Activated T-cell treated with anti-CD3 and anti-CD28 coated beads, Interleukin-2, amount 50 U/mL, for 24 hours (primary cell): ENCODE results near the gene TALDO1.
"Not testable (repeated sequence)": the region's sequence is repeated elsewhere in the genome, so short reads cannot be mapped to it uniquely, and the experiment has no call there.

Experiments used
- DNase-seq: peaks from one replicate; pipeline ENCODE4 v3.0.0-alpha.2; 2020
- H3K27ac Mint-ChIP-seq: 2 replicates; pipeline ENCODE4 v1.8.0; 2020; ENCODE audit warnings: mild to moderate bottlenecking, mixed read lengths
- H3K27me3 Mint-ChIP-seq: 2 replicates; pipeline ENCODE4 v1.8.0; 2020; ENCODE audit warnings: mixed read lengths
- H3K36me3 Mint-ChIP-seq: 2 replicates; pipeline ENCODE4 v1.8.0; 2020; ENCODE audit warnings: low read depth, mixed read lengths
- H3K4me1 Mint-ChIP-seq: 2 replicates; pipeline ENCODE4 v1.8.0; 2020; ENCODE audit warnings: low read depth, mixed read lengths
- H3K4me3 Mint-ChIP-seq: 2 replicates; pipeline ENCODE4 v1.8.0; 2020; ENCODE audit warnings: mild to moderate bottlenecking, moderate library complexity, mixed read lengths
- H3K9me3 Mint-ChIP-seq: 2 replicates; pipeline ENCODE4 v1.8.0; 2020; ENCODE audit warnings: mixed read lengths

The TALDO1 gene

DNA sequence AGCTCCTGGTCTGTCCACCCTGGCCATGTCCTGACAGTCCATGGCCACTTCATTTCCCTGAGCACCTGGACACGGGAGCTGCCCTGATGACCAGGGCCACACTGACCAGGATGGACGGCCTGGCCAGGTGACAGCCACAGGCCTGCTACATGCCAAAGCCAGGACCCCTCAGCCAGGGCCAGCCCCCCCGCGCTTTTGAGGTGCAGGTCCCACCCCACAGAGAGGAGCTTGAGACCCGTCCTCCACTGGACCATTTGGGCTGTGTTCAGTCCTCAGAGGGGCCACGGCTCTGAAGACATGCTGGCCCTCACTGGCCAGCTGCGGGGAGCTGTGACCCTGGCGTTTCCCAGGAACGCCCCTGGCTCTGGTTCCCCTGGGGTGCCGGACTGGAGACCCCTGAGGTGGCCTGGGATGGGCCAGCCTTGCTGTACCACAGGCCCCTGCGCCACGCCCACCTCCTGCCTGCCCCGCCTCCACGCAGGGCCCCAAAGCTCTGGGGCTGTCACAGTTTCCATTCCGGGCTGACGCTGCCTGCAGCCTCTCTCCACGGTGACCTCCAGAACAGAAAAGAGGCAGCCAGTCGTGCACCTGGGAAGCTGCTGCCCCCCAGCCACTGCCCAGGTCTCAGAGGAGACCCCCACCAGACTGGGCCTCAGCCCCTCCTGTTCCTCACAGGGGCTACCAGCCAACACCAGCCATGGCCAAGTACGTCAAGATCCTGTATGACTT is 23.1 kb upstream of the TALDO1 start:
- Mint-ChIP-seq H3K27ac (no peak overlapping the region), H3K4me3 (no peak overlapping the region), H3K4me1 (peaks cover 26% of the 10 kb centered on the region), H3K36me3 (no peaks in the 10 kb centered on the region), H3K9me3 (no peaks in the 10 kb centered on the region), H3K27me3 (peaks cover 29% of the 10 kb centered on the region)
- no peak for DNase-seq

DNA sequence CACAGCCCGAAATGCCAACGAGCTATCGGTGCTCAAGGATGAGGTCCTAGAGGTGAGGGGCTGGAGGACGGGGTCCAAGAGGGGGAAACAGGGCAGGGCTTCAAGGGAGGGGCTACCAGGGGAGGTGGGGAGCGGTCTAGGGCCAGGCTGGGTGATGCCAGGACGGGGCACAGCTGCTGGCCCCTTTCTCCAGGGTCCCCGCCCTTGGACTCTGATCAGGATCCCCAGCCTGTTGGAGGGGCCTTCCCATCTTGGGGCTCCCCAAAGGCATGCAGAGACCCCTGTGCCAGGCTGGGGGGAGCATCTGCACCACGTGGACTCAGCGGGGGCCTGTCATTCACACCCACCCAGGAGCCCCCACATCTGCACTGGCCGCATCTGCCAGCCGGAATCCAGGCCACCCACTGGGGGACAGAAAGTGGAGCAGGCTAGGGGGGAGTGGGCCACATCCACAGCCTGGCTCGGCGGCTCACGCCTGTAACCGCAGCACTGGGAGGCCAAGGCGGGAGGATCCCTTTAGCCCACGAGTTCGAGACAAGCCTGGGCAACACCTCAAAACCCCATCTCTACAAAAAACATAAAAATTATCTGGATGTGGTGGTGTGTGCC is 22.4 kb upstream of the TALDO1 start:
- no peak overlapping the region for H3K27ac Mint-ChIP-seq
- H3K27me3 Mint-ChIP-seq = peaks cover 22% of the 10 kb centered on the region
- peak overlapping the region; percentile 55 for H3K4me3 Mint-ChIP-seq
- DNase-seq = no peak
- H3K9me3 Mint-ChIP-seq = no peaks in the 10 kb centered on the region
- H3K36me3 Mint-ChIP-seq = no peaks in the 10 kb centered on the region
- peaks cover 25% of the 10 kb centered on the region for H3K4me1 Mint-ChIP-seq

DNA sequence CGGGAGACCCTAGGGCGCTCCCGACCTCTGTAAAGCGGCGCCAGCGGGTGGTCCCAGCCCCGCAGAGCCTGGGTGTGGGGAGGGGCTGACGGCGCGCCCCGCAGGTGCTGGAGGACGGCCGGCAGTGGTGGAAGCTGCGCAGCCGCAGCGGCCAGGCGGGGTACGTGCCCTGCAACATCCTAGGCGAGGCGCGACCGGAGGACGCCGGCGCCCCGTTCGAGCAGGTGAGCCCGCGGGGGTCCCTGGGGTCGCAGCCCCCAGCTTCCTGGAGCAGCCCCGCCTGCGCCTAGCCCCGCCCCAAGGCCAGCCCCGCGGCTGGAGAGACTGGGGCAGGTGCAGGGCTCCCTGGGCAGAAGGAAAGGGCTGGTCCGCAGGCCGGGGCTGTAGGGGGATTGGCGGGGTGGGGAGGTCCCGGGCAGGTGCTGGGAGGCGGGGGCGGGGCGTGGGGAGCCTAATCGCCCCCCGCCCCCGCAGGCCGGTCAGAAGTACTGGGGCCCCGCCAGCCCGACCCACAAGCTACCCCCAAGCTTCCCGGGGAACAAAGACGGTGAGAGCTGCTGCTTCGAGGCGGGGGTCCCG is 21.6 kb upstream of the TALDO1 start:
- DNase-seq = peak; percentile 55
- H3K4me1 Mint-ChIP-seq = peaks cover 22% of the 10 kb centered on the region
- no peaks in the 10 kb centered on the region for H3K9me3 Mint-ChIP-seq
- no peaks in the 10 kb centered on the region for H3K36me3 Mint-ChIP-seq
- H3K27ac Mint-ChIP-seq = no peak overlapping the region
- no peak overlapping the region for H3K4me3 Mint-ChIP-seq
- H3K27me3 Mint-ChIP-seq = peaks cover 16% of the 10 kb centered on the region

DNA sequence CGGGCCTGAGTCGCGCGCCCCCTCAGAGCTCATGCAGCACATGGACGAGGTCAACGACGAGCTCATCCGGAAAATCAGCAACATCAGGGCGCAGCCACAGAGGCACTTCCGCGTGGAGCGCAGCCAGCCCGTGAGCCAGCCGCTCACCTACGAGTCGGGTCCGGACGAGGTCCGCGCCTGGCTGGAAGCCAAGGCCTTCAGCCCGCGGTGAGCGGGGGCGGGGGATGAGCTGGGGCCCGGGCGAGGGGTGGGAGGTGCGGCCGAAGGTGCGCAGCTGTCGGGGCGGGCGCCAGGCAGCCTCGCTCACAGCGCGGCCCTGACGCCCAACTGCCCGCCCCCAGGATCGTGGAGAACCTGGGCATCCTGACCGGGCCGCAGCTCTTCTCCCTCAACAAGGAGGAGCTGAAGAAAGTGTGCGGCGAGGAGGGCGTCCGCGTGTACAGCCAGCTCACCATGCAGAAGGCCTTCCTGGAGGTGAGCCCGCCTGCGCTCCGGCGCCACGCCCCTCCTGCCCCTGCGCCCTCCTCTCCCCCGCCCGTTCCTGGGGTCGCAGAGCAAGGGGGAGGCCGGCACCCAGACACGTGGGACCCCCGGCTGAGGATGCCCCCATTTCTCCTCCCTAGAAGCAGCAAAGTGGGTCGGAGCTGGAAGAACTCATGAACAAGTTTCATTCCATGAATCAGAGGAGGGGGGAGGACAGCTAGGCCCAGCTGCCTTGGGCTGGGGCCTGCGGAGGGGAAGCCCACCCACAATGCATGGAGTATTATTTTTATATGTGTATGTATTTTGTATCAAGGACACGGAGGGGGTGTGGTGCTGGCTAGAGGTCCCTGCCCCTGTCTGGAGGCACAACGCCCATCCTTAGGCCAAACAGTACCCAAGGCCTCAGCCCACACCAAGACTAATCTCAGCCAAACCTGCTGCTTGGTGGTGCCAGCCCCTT is 20.7 kb upstream of the TALDO1 start:
- DNase-seq = peak; percentile 71
- Mint-ChIP-seq H3K27ac (no peak overlapping the region), H3K36me3 (no peaks in the 10 kb centered on the region), H3K4me3 (peak overlapping the region; percentile 54), H3K4me1 (peaks cover 20% of the 10 kb centered on the region), H3K9me3 (no peaks in the 10 kb centered on the region), H3K27me3 (peaks cover 13% of the 10 kb centered on the region)

DNA sequence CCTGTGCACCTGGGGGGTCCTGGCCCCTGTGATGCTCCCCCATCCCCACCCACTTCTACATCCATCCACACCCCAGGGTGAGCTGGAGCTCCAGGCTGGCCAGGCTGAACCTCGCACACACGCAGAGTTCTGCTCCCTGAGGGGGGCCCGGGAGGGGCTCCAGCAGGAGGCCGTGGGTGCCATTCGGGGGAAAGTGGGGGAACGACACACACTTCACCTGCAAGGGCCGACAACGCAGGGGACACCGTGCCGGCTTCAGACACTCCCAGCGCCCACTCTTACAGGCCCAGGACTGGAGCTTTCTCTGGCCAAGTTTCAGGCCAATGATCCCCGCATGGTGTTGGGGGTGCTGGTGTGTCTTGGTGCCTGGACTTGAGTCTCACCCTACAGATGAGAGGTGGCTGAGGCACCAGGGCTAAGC is 20.0 kb upstream of the TALDO1 start:
- peaks cover 10% of the 10 kb centered on the region for H3K27me3 Mint-ChIP-seq
- no peak overlapping the region for H3K4me3 Mint-ChIP-seq
- no peak for DNase-seq
- no peak overlapping the region for H3K27ac Mint-ChIP-seq
- no peaks in the 10 kb centered on the region for H3K9me3 Mint-ChIP-seq
- H3K36me3 Mint-ChIP-seq = no peaks in the 10 kb centered on the region
- H3K4me1 Mint-ChIP-seq = peaks cover 16% of the 10 kb centered on the region

DNA sequence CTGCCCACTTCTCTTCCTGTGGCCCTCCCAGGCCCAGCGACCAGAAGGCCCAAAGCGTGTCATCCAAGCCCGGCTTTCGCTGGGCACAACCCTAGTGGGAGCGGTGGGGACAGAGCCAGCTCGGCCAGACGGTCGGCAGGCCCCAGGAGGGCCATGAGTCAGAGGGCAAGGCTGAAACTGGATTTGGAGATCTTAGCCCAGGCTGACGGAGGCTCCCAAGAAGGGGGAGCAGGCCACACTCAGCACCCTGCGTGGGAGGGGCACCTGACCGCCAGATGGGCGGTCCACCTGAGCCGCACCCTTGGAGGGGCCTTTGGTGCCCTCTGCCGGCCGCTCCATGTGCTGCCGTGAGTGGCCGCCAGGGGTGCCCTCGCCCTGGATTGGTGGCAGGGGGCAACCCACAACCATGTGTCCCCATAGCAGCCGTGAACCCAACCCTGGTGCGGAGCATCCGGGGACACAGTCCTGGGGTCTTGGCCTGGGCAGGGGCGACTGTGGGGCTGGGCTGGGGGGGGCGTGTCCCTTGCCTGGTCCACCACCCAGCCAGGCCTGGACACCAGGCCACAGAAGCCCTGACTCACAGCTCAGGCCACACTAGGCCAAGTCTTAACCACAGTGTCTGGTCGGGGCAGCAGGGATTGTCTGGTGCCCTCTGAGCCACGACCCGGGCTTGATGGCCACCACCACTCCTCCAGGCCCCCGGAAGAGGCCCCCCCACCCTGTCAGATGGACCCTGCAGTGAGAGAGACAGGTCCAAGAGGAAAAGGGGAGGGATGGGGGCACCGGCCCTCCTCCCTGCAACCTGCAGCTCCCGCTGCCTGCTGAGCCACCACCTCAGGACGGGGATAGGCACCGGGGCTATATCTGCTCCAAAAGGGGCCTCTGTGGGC is 19.2 kb upstream of the TALDO1 start:
- no peaks in the 10 kb centered on the region for H3K36me3 Mint-ChIP-seq
- no peaks in the 10 kb centered on the region for H3K9me3 Mint-ChIP-seq
- H3K4me3 Mint-ChIP-seq = no peak overlapping the region

DNA sequence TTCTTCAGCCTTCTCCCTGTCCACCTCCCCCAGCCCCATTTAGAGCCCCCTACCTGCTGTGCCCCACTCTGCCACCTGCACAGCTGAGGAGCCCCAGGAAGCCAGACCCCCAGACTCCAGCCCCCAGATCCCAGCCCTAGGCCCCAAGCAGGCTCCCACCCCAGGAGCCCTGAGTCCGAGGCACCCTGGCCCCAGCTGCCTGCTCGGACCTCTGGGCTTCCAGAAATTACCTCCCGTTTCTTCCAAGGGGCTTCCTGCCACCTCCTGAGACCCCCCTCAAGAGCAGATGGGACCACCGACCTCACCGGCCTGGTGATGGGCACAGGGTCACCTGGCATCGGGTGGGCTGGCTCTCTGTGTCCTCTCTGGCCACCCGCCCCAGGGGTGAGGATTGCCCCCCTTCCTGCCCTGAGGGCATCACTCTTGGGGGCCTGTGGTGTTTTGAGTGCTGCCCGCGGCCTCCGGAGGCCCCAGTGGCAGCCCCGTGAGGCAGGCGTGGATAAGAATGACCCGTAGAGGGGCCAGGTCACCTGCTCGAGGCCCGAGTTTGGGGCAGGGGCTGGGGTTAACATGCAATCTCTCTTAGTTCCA is 18.3 kb upstream of the TALDO1 start:
- Mint-ChIP-seq H3K4me3 (no peak overlapping the region), H3K4me1 (peaks cover 11% of the 10 kb centered on the region), H3K27me3 (peaks cover 6% of the 10 kb centered on the region), H3K9me3 (no peaks in the 10 kb centered on the region), H3K36me3 (no peaks in the 10 kb centered on the region), H3K27ac (no peak overlapping the region)
- no peak for DNase-seq

More for the DNA sequence above, 19.2 kb upstream of the TALDO1 start:
- Mint-ChIP-seq H3K27ac (no peak overlapping the region), H3K4me1 (peaks cover 14% of the 10 kb centered on the region), H3K27me3 (peaks cover 7% of the 10 kb centered on the region)
- DNase-seq = peak; percentile 88

DNA sequence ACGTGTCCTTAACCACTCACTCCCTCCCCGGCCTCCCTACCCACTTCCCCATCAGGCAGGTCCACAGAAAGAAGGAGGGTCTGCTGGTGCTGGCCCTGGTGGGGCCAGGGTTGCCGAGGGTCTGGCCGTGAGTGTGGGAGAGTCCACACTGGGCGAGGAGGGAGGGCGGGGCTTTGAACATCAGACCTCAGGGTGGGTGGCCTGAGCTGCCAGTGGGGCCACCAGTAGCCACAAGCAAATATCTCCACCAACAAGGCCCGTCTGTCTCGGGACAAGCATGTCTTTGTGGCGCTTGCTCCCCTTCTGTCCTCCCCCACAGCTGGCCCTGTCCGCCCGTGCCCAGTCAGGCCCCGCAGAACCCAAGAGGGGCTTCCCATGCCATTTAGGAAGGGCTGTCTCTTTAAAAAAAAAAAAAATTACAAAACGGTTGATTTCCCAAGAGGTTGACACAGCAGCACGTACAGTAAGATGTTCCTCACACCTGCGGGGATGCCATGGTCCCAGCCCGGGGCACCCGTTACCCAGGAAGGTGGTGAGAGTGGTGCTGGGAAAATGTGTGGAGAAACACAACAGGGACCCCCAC is 17.7 kb upstream of the TALDO1 start:
- Mint-ChIP-seq H3K4me1 (peaks cover 9% of the 10 kb centered on the region), H3K9me3 (no peaks in the 10 kb centered on the region), H3K4me3 (no peak overlapping the region), H3K27me3 (peaks cover 3% of the 10 kb centered on the region), H3K27ac (no peak overlapping the region), H3K36me3 (no peaks in the 10 kb centered on the region)
- no peak for DNase-seq

DNA sequence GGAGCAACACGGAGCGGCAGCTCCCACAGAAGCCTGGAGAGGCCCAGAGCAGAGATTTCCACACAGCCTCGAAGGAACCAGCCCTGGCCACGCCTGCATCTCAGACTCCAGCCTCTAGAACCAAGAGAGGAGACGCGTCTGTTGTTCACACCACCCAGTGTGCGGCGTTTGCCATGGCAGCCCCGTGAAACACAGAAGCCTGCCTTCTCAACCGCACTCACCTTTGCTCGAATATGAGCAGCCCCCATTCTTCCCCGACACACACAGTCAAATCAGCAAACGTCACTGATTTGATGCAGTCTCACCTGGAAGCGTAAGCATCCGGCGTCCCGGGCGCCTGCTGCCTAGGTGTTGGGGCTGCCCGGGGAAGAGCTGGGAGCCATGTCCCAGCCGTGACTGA is 14.2 kb upstream of the TALDO1 start:
- no peaks in the 10 kb centered on the region for H3K36me3 Mint-ChIP-seq
- no peaks in the 10 kb centered on the region for H3K9me3 Mint-ChIP-seq
- peaks cover 7% of the 10 kb centered on the region for H3K27me3 Mint-ChIP-seq
- no peak for DNase-seq
- no peak overlapping the region for H3K4me3 Mint-ChIP-seq
- H3K4me1 Mint-ChIP-seq = peaks cover 14% of the 10 kb centered on the region
- H3K27ac Mint-ChIP-seq = no peak overlapping the region

DNA sequence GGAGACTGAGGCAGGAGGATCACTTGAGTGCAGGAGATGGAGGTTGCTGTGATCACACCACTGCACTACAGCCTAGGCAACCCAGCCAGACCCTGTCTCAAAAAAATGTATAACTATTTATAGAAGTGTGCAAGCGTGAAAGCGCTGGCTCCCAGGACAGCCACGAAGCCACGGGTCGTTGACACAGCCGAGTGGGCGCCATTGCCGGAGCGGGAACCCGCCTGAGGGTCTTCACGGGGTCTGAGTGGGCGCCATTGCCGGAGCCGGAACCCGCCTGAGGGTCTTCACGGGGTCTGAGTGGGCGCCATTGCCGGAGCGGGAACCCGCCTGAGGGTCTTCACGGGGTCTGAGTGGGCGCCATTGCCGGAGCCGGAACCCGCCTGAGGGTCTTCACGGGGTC is 12.7 kb upstream of the TALDO1 start:
- peaks cover 15% of the 10 kb centered on the region for H3K4me1 Mint-ChIP-seq
- not testable (repeated sequence) for H3K9me3 Mint-ChIP-seq, H3K4me3 Mint-ChIP-seq, H3K27ac Mint-ChIP-seq, DNase-seq, H3K27me3 Mint-ChIP-seq, H3K36me3 Mint-ChIP-seq

DNA sequence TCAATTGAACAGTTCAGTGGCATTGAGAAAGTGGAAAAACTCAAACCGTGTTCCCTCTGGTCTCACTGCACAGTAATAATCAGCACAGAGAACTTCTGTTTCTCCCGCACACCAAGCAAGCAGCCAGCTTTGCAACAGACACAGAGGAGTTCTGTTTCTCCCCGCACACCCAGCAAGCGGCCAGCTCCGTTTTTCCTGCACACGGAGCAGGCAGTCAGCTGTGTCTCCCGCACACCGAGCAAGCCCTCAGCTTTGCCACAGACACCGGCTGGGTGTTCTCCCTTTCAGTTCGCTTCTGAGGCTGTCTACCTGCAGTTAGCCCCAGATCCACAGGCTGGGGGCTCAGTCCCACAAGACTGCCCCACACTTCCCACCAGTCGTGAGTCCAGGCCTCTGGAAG is 9.9 kb upstream of the TALDO1 start:
- peak overlapping the region; percentile 28 for H3K4me3 Mint-ChIP-seq
- peaks cover 7% of the 10 kb centered on the region for H3K27me3 Mint-ChIP-seq
- peaks cover 15% of the 10 kb centered on the region for H3K4me1 Mint-ChIP-seq

DNA sequence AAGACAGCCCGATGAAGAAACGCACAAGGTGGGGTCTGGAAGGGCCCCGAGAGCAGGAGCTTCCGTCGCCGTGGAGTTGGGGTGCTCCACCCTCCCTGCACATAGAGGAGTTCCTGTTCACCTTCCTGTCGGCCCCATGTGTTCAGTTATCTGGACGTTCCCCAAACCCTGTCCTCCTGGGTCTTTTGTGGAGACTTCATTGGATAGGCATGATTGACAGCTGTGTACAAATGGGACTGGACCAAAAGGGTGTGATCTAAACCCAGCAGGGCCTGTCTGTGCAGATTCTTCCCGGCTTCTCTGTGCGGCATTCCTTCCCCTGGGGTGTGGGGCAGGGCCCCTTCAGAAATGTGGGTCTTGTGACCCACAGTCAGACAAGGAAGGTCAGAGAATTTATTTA is 9.4 kb upstream of the TALDO1 start:
- Mint-ChIP-seq H3K27ac (peak overlapping the region; percentile 27), H3K4me1 (peaks cover 15% of the 10 kb centered on the region), H3K4me3 (peak overlapping the region; percentile 28)
- not testable (repeated sequence) for DNase-seq, H3K9me3 Mint-ChIP-seq, H3K36me3 Mint-ChIP-seq, H3K27me3 Mint-ChIP-seq

More for the DNA sequence above, 9.9 kb upstream of the TALDO1 start:
- H3K36me3 Mint-ChIP-seq = no peaks in the 10 kb centered on the region
- no peak for DNase-seq
- no peaks in the 10 kb centered on the region for H3K9me3 Mint-ChIP-seq
- peak overlapping the region; percentile 37 for H3K27ac Mint-ChIP-seq

DNA sequence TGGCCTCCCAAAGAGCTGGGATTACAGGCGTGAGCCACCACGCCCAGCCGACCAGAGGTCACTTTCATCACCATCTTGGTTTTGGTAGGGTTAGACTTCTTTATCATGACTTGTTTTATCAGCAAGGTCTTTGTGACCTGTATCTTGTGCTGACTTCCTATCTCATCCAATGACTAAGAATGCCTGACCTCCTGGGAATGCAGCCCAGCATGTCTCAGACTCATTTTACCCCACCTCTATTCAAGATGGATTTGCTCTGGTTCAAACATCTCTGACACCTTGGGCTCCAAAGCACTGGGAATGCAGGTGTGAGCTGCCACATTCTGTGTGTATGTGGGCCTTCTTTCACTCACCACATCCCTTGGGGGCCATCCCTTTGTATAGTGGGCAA is 5.1 kb upstream of the TALDO1 start:
- Mint-ChIP-seq H3K9me3 (no peaks in the 10 kb centered on the region), H3K27me3 (peaks cover 4% of the 10 kb centered on the region), H3K36me3 (no peaks in the 10 kb centered on the region), H3K4me1 (peaks cover 14% of the 10 kb centered on the region), H3K27ac (no peak overlapping the region), H3K4me3 (no peak overlapping the region)
- no peak for DNase-seq
